ENCODE data around the gene CDH23. TPM values are rescaled to one million over a fixed set of nuclear protein-coding genes. Genes with fewer than 3 reads are reported as not detected.

The CDH23 gene
- polyA plus RNA-seq, 3 donors = 0.51 to 0.96 (median 0.80) TPM

DNA sequence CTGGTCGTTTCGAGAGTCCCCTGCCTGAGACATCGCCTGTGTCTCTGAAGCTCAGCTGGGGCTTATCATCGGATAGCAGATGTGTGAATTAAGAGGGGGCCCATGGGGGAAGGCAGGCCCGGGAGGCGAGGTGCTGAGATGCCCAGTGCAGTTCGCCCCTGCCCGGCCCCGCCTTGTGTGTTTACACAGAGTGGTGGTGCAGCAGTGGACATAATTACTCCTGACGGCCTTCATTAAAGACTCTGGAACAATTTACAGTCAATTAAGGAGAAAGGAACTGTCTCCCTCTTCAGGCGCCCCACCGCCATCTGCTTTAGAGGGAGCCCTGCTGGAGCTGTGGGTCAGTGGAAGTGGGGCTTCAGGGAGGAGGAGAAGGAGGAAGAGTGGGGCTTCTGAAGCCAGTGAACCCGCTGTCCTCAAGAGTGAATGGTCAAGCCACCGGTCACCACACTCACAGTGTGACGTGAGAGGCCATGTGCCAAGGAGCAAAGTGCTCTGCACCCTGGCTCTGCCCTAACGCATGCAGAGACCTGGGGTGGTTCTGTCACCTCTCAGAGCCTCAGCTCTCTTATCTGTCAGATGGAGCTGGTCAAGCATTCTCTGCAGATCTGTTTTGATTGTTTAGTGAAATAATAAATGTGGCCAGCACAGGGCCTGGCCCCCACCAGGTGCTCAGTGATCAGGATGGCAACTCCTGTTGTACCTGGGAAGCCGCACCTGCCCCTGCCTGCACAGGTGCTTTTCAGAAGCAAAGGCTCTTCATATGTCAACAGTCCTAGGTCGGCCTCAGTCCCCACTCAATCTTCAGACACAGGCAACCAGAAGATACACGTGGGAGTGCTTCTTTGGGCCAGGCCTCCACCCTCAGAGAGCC lies 65.6 kb downstream of the CDH23 start:
- no peak for DNase-seq (ENCODE audit: low read depth in 3 of 3, low spot score in 2 of 3)

DNA sequence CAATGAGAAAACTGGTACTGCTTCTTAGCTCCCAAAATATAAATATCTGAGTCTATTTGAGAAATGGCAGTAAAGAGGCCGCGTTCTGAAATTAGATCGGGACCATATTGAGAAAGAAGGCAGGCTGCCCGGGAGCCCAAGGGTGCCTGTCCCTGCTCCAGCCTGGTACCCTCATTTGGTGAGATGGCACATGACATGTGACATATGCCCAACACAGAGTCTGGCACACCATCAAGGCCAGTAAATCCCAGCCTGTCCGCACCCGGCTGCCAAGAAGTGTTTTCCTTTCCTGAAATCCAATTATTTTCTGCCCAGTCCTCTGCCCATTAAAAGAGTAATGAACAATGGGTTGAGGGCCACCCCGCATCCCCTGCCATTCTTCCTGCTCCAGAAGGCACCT lies 66.4 kb downstream of the CDH23 start:
- no peak for DNase-seq (ENCODE audit: low read depth in 3 of 3, low spot score in 2 of 3)

DNA sequence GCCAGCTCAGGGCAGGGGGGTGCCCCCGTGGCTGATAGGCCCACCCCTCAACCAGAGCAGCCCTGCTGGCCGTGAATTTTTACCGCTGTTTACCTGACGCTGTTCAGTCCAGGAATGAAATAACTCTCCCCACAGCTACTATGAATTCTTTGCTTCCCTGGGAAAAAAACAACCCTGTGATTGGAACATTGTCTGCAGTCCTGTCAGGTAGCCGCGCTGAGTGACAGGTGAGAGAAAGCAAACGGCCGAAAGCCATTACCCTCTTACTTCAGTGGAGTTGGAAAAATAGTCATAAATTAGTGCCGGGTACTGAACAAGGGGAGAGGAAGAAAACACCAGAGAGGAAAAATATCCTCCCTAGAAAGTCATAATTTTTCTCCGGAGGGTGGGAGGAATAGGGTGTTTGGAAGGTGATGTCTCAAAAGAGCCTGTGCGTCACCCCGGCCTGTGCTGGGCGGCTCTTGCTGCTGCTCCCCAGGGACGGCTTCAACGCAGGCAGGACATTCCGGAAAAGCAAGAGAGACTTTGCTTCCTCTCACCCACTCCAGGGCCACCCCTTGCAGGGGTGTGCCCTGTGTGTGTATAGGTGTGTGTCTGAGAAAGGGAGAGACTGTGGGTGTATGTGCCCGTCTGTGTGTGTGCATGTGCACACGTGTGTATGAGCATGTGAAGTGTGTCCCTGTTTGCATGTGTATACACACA lies 69.0 kb downstream of the CDH23 start:
- no peak for DNase-seq (ENCODE audit: low read depth in 3 of 3, low spot score in 2 of 3)

DNA sequence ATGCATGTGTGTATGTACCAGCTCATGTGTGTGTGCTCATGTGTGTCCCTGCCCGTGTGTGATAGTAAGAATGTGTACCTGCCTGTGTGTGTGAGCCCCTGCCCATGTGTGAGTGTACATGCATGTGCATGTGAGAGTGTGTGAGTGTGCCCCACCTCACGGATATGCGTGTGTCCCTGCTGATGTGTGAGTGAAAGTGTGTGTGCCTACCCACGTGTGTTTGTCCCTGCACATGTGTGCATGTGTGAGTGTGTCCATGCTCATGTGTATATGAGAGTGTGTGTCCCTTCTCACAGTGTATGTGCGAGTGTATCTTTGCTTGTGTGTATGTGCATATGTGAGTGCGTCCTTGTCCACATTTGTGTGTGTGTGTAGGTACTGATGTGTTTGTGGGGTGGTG lies 69.6 kb downstream of the CDH23 start:
- no peak for DNase-seq (ENCODE audit: low read depth in 3 of 3, low spot score in 2 of 3)

DNA sequence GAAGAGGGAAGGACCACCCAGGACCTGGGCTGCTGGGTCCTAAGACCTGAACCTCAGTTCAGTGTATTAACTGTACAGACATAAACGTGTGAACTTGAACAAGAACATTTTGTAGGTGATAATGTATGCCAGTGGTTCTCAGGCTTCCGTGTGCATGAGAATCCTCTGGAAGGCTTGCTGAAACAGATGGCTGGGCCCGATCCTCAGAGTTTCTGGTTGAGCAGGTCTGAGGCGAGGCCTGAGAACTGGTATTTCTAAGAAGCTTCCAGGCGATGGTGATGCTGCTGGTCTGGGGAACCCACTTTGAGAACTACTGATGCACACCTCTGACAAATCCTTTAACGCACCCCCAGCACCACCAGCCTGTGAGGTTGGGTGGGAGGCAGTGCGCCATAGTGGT lies 70.4 kb downstream of the CDH23 start:
- no peak for DNase-seq (ENCODE audit: low read depth in 3 of 3, low spot score in 2 of 3)

DNA sequence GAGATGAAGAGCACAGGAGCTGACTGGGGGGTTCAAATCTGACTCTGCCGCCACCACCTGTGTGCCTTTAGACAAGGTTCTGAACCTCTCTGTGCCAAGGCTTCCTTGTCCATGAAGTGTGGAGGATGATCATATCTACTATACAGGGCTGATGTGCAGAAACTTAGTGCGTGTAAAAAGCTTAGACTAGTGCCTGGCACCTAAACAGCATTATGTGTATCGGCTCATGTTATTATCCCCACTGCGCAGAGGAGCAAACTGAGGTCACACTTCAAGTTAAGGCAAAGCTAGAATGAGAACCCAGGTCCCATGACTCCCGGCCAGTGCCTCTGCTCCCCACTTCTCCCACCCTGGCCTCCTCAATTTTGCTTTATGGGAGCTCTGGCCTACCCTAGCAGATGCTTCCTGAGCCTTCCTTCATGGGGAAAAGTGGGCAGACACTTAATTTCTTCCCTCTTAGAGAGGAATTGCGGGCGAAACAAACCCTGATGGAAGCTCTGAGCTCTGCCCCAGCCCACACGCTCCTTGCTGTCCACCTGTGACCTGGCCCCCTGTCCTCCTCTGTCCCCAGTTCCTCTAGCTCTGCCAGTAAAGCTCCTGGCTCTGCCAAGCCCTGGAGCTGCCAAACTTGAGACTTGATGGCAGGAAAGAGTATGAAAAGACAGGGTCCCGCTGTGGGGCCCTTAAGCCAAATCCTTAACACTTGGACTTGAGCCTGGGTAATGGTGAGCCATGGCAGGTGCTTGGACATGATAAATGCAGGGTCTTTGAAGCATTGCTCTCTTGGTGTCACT lies 71.0 kb downstream of the CDH23 start:
- no peak for DNase-seq (ENCODE audit: low read depth in 3 of 3, low spot score in 2 of 3)

DNA sequence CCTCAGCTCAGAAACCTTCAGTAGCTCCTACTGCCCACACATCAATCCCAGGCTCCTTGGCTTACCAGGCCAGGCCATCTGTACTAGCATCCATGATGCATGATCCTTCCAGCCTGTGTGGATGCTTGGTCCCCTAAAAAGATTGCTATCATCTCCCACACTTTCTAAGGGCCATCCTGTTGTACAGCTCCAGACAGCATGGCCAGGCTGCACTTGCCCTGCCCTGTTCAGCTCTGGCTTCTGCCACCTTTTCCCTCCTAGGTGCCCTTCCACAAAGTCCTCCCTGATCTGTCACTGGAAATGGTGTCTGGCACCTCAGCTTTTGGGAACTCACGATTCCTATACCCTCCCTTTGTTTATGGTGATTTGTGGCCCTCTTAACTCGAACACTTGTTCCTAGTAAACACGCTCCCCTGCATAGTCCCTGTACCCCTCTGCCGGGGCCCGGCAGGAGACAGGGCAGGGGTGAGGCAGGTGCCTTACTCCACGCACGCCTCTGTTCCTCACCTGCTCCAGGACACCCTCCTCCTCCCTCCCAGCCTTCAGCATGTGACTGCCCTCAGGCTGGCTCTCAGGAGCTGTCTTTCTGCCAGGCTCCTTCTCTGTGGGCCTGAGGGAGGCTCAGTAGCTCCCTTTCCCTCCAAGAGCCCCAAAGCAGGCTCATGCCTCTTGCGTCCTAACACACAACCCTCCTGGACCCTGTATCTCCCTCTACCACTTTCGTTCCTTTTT lies 71.8 kb downstream of the CDH23 start:
- DNase-seq (ENCODE audit: low read depth in 3 of 3, low spot score in 2 of 3) = no peak

DNA sequence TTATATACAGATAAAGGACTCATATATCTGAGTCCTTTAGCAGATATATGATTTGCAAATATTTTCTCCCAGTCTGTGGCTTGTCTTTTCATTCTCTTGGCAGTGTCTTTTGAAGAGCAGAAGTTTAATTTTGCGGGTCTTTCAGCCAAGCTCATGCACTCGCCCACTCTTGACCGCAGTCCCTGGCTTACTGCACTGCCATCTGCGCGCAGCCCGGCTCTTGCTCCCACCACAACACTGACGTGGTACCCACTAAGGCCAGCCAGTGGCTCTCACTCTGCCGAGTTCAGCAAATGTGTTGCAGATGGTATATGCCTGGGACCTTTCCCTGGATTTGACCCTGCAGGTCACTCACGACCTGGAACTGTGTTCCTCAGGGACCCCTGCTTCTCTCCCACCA lies 74.3 kb downstream of the CDH23 start:
- no peak for DNase-seq (ENCODE audit: low read depth in 3 of 3, low spot score in 2 of 3)

DNA sequence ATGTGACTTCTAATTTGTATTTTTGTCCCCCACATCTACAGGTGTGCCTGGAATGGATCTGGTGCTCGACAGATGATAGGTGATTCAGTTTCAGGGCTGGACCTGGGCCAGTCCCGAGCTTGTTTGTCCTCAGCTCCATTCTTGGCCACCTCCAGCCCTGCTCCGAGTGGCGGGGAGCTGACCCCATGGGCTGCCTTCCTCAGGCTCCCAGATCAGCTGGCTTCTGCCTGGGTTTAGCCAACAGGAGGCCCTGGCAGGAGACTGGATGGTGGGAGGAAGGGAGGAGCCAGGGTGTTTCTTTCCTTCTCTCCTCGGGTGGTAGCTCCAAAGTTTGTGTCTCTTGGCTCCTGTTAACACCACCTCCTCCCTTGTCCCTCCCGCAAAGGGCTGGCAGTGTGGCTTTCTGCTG lies 75.2 kb downstream of the CDH23 start:
- DNase-seq (ENCODE audit: low read depth in 3 of 3, low spot score in 2 of 3) = no peak

DNA sequence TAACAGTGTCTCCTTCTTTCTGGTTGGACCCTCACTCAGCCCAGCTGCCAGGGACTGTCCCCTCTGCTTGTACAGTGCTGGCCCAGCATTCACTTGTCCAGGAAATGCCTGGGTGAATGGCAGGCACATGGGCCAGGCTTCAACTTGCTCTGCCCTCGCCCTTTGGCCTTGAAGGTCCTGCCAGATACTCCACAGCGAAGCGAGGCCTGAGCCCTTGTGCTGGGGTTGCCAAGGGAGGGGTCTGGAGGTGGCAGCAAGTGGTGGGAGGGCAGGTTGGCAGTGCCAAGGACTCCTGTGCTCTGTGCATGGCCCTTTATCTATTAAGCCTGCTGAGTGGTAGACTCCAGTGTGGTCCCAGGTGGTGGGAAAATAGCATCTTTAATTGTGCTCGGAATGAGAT lies 75.7 kb downstream of the CDH23 start:
- no peak for DNase-seq (ENCODE audit: low read depth in 3 of 3, low spot score in 2 of 3)

DNA sequence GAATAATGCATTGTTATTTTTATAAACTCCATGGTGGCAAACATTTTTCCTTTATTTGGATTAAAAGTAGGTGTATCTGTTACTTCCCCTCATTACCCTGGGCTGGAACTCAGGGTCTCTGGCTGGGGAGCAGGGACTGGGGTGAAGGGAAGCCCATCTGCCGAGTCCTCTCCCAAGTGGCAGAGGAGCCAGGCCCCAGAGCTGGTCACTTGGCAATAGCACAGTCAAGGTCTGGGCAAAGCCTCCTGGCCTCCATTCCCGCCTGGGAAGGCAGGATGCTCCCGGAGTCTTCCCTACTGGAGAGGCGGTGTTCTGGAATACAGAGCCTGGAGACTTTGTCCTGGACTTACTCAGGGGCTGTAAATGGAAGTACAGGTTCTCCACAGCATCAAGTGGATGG lies 76.2 kb downstream of the CDH23 start:
- no peak for DNase-seq (ENCODE audit: low read depth in 3 of 3, low spot score in 2 of 3)

DNA sequence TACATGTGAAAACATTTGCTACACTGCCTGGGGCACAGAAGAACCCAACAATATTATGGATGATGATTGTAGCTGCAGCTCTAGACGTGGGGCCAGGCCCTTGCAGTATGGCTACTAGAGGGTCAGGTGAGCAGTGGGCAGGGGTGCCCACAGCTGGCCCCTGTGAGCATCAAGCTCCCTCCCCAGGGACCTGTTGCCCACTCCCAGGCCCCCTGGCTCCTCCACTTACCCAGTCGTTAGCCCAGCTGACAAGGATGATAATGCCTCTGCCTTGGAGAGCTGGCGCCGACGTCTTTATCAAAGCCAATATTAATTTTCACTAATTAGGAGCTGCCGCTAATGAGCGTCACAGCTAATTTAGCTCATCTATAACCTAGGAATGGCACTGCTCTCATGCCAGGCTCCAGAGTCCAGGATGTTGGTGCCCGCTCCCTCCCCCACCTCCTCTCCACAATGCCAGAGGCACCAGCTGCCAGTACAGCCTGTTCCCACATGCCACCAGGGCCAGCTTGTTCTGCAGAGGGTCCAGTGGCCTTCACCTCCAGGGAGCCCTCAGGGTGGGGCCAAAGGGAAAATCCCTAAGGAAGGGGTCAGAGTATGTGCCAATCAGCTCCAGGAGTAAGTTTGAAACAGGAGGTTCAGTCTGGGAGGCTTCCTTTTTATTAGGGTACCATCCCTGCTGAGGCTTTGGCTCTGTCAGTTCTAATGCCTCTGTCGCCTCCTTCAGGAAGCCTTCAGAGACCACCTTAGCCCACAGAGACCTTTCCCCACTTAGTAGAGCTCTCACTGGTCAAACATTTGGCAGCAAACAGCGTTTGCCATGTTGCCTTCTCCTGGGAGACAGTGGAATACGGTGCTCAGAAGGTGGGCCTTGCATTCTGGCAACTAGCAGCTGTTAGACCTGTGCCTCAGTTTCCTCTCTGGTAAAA lies 77.2 kb downstream of the CDH23 start:
- no peak for DNase-seq (ENCODE audit: low read depth in 3 of 3, low spot score in 2 of 3)

DNA sequence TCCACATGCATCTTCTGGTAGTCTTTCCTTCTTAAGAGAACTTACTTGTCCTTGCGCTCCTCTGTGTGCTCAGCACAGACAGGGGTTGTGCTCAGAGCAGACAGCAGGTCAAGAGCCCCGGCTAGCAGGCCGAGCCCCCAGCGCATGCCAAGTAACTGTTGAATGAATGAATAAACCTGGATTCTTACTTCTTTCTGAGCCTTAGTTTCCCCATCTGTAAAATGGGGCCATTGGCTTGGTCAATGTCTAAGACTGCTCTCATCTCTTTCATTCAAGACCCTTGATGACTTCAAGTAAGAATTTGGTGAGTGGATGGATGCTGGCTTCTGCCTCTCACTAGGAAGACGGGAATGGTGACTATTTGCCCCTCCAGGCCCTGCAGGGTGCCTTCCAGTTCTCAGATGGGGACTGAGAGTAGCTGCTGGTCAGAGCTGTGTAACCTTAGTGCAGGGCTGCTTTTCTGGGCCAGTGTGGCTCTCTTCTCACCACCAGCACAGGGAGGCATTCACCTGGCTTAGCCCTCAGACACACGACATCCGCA lies 78.1 kb downstream of the CDH23 start:
- DNase-seq (ENCODE audit: low read depth in 3 of 3, low spot score in 2 of 3) = no peak

DNA sequence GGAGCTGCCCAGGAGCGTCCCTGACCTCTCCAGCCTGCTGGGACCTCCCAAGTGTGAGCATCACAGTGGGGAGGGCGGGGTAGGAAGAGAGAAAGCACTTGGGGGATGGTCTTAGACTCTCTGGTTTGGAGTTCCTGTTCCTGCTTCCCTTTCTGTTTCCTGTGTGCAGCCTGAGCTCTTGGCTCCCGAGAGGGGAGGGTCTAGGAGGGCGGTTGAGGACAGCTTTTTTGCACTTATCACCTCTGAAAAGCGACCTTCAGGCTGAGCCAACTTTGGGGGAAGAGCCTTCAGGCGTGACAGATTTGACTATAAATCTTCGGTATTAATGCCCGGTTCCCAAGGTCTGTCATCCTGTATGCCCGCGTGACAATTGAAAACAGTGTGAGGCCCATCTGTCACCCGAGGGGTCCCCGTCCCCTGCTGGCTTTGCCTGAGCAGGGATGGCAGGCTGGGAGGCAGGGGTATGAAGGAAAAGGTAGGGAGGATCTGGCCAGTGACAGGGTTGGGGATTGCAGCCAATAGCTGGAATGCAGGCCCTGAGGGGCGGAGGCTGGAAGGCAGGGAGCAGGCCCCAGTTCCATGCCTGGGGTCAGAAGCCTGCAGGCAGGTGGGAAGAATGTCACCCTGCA lies 78.6 kb downstream of the CDH23 start:
- DNase-seq (ENCODE audit: low read depth in 3 of 3, low spot score in 2 of 3) = no peak

DNA sequence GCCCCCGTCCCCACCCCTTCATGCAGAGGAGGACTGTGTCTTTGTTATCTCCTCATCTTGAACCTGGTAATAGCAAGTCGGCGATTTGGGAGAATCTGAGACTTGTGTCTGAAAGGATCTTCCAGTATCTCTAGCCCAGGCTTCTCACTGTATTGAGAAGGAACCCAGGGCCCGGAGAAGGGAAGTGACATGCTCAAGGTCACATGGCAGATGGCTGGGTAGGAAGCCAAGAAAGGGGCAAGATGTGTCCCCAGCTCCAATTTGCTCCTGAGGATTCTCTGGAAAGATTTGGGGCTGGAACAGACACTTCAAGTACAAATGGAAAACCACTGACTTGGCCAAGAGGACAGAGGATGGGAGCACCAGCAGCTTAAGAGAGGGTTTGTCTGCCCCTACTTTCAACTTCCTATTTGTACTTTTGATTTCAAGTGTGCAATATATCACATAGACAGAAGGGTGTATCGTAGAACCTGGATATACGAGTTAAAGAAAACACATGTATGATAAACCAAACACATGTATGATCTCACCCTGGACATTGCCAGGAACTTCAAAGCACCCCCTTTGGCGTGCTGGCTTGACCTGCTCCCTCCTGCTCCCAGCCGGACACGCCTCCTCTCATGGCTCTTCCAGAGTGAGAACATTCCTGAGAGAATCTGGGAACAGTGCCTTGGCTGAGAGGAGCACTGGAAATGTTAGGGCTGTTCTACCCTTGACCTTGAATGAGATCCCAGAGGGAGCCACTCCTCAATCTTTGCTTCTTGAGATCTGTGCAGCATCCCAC lies 79.7 kb downstream of the CDH23 start:
- DNase-seq (ENCODE audit: low read depth in 3 of 3, low spot score in 2 of 3) = no peak

DNA sequence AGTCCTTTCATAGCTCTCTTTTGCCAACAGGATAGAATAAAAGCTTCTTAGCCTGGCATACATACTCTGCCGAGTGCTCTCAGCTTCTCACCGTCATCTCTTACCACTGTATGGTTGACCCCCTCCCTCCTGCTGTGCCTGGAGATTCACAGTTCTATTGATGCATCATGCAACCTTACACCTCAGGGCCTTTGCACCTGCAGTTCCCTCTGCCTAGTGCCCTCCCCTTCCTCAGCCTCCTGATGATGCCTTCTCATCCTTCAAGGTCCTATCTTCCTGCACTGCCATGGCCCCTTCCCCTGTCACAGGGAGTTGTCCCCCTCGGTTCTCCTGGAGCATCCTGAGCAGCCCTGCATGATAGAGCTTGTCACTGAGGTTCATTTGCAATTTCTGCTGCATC lies 81.5 kb downstream of the CDH23 start:
- no peak for DNase-seq (ENCODE audit: low read depth in 3 of 3, low spot score in 2 of 3)

DNA sequence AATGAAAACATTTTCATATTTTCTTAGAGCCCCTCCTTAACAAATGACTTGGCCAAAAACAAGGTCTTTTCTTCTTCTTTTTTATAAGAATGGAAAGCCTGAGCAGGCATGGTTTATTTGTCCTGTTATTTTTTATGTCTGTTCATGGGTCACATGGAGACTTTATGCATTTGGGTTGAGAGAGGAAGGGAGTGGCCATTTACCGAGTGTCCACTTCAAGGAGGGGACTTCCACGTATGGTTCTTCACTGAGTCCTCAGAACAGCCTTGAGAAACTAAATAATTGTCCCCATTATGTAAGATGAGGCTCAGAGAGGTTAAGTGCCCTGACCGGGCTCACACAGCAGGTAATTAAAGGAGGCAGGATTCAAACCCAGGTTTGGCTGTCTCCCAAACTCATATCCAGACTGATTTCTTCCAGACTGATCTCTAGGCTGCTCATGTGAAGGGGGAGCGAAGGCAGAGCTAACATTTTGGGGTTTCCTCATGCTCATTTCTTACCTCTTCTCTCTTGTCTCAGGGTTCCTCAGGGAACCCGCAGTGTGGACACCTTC lies 82.2 kb downstream of the CDH23 start:
- DNase-seq (ENCODE audit: low read depth in 3 of 3, low spot score in 2 of 3) = no peak

DNA sequence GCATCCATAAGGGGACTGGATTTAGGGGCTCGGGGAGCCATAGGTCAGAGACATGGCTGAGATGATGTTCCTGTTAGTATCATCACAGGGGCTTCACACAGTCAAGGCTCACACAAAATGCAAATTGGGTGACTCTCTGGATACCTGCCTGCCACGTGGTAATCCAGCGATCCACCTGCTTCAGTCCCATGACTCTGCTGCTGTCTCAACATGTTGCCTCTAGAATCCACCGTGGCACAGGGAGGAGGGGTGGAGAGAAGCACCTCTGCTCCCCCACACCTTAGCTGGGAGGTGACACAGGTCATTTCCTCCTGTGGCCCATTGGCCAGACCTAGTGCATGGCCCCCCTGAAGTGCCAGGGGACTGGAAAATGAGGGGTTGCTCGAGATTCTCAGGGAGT lies 83.1 kb downstream of the CDH23 start:
- no peak for DNase-seq (ENCODE audit: low read depth in 3 of 3, low spot score in 2 of 3)

Data from right renal cortex interstitium (tissue), 3 donors.